Omental fat pad (tissue), 4 donors: ENCODE results near the gene CLEC16A. TPM values are rescaled to one million over a fixed set of nuclear protein-coding genes. Genes with fewer than 3 reads are reported as not detected.

ENCODE experiments used
- ATAC-seq: fragments of 150-250 bp; one replicate; pipeline ENCODE4 v1.9.1; 2016; ENCODE audit warnings: mild to moderate bottlenecking, moderate library complexity; ENCODE audit not compliant: low FRiP score
- DNase-seq: peaks from one replicate; pipeline ENCODE4 v3.0.0-alpha.2; 2019; ENCODE audit warnings: low spot score
- total RNA-seq, 4 donors: library from RNA; depleted of rRNA; stranded (reverse); fragments of >200 nt; gene quantifications; one replicate each; pipeline ENCODE4 v1.1.0, GENCODE V29; 2016
- TF ChIP-seq, protein P1 (sequence below), 3 donors: fragments of 450-650 bp; IDR thresholded peaks; one replicate each; pipeline ENCODE4 v1.5.1; 2016 to 2017; ENCODE audit warnings: antibody characterized with exemption in 3 of 3, mild to moderate bottlenecking in 3 of 3, moderate library complexity in 2 of 3

The CLEC16A gene
- total RNA-seq, 4 donors from 2014 or later: 24.0 to 36.9 (median 29.5) TPM

DNA sequence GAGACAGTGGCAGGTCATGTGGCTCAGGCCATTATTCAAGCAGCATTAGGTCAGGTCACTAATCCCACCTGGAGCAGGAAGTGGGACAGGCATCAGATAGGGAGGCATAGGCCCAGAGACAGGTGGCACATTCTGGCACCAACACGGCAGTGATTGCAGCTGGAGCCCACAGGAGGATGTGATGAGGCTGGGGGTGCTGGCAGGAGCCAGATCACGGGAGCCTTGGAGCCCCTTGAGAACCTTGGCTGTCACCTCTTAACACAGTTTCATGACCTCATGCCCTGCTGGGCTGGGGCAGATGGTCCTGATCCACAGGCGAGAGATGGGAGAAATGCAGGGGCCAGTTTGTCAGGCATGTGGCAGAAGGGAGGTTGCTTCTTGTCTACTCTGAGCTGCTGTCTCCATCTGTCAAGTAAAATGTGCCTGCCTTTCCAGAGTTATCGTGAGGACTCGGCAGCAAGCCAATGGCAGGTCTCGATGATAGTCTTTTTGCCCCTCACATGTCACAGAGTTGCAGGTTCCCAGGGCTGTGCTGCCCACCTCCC is 109.6 kb downstream of the CLEC16A start:
- no peak for ATAC-seq
- TF ChIP-seq, protein P1, sequence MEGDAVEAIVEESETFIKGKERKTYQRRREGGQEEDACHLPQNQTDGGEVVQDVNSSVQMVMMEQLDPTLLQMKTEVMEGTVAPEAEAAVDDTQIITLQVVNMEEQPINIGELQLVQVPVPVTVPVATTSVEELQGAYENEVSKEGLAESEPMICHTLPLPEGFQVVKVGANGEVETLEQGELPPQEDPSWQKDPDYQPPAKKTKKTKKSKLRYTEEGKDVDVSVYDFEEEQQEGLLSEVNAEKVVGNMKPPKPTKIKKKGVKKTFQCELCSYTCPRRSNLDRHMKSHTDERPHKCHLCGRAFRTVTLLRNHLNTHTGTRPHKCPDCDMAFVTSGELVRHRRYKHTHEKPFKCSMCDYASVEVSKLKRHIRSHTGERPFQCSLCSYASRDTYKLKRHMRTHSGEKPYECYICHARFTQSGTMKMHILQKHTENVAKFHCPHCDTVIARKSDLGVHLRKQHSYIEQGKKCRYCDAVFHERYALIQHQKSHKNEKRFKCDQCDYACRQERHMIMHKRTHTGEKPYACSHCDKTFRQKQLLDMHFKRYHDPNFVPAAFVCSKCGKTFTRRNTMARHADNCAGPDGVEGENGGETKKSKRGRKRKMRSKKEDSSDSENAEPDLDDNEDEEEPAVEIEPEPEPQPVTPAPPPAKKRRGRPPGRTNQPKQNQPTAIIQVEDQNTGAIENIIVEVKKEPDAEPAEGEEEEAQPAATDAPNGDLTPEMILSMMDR (IDR thresholded peaks at IDR 0.05): no peak
- no peak for DNase-seq

DNA sequence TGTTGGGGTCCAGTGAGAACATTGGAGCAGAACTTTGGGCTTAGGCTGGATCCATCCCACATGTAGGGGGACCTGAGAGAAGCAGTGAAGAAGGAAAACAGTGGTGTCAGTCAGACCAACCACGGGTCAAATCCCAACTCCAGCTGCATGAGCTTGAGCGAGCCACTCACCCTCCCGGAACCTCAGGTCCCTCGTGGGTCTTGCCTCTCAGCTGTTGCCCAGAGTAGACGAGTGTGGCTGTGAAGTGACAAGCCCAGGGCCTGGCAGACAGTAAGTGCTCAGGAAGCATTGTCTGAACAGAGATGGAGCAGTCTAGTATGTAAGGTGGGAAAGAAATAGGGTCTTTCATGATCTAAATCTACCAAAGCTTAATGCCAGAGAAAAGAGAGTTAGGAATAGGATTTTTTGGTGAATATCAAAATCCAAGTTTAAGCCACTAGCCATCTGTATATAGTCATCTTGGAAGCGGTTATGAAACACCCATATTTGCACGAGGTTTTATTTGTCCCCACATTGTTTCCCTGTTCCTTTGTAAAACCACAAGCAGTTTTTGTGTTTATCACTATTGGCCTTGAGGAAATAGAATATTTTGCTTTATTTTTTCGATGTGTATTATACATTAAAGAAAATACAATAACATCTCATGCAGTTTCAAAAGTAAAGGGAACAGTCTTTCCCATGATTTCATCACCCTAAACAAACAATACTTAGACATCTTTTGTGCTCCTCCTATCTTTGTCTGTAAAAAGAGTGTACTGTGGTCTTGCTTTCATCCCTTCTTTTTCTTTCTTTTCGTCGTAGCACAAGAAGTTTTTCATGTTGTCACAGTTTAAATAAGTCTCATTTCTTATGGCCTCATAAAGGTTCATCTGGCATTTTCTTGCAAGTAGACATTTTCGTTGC is 112.0 kb downstream of the CLEC16A start:
- ATAC-seq: no peak
- no peak for DNase-seq

GRCh38 chr16:11056993-11057649 is 112.8 kb downstream of the CLEC16A start:
- TF ChIP-seq, protein P1 (IDR thresholded peaks at IDR 0.05): no peak
- DNase-seq (no peak), ATAC-seq (no peak)

More for the DNA sequence above, 112.0 kb downstream of the CLEC16A start:
- TF ChIP-seq, protein P1 (IDR thresholded peaks at IDR 0.05): no peak

- TF ChIP-seq, protein P1 (IDR thresholded peaks at IDR 0.05): no peak
- DNase-seq (no peak), ATAC-seq (no peak)
These were observed 113.5 kb downstream of the CLEC16A start for GRCh38 chr16:11057711-11058345.

GRCh38 chr16:11058832-11059231 is 114.5 kb downstream of the CLEC16A start:
- TF ChIP-seq, protein P1 (IDR thresholded peaks at IDR 0.05): no peak
- DNase-seq: no peak
- ATAC-seq: no peak

- ATAC-seq (no peak), DNase-seq (no peak)
- TF ChIP-seq, protein P1 (IDR thresholded peaks at IDR 0.05): no peak
These were observed 115.2 kb downstream of the CLEC16A start for GRCh38 chr16:11059588-11059987.
